ENCODE measurements around the gene DPYSL5.
"Not testable (repeated sequence)": the region's sequence is repeated elsewhere in the genome, so short reads cannot be mapped to it uniquely, and the experiment has no call there.

Gene DPYSL5

GRCh38 chr2:26875808-26876207, 27.9 kb downstream of the DPYSL5 start:
- DNase-seq = no peak

- no peak for DNase-seq
These were observed 28.3 kb downstream of the DPYSL5 start for GRCh38 chr2:26876260-26876659.

- DNase-seq = no peak
These were observed 29.3 kb downstream of the DPYSL5 start for GRCh38 chr2:26877276-26877675.

- DNase-seq = no peak
These were observed 32.2 kb downstream of the DPYSL5 start for GRCh38 chr2:26880161-26880560.

GRCh38 chr2:26880910-26881435, 33.0 kb downstream of the DPYSL5 start:
- DNase-seq = no peak

- not testable (repeated sequence) for DNase-seq
These were observed 34.3 kb downstream of the DPYSL5 start for GRCh38 chr2:26882220-26882619.

- no peak for DNase-seq
These were observed 36.0 kb downstream of the DPYSL5 start for GRCh38 chr2:26883956-26884355.

- DNase-seq = no peak
These were observed 36.6 kb downstream of the DPYSL5 start for GRCh38 chr2:26884486-26884885.

GRCh38 chr2:26885651-26886329, 37.9 kb downstream of the DPYSL5 start:
- DNase-seq = no peak

GRCh38 chr2:26886736-26887135, 38.8 kb downstream of the DPYSL5 start:
- DNase-seq = no peak

- DNase-seq = no peak
These were observed 39.2 kb downstream of the DPYSL5 start for GRCh38 chr2:26887151-26887550.

GRCh38 chr2:26889796-26890195, 41.9 kb downstream of the DPYSL5 start:
- DNase-seq = no peak

- DNase-seq = no peak
These were observed 42.5 kb downstream of the DPYSL5 start for GRCh38 chr2:26890341-26891000.

- no peak for DNase-seq
These were observed 44.2 kb downstream of the DPYSL5 start for GRCh38 chr2:26892133-26892532.

- DNase-seq = no peak
These were observed 45.1 kb downstream of the DPYSL5 start for GRCh38 chr2:26892922-26893524.

- DNase-seq = no peak
These were observed 46.2 kb downstream of the DPYSL5 start for GRCh38 chr2:26894136-26894535.

- no peak for DNase-seq
These were observed 50.0 kb downstream of the DPYSL5 start for GRCh38 chr2:26897807-26898479.

- no peak for DNase-seq
These were observed 50.6 kb downstream of the DPYSL5 start for GRCh38 chr2:26898480-26899078.

GRCh38 chr2:26899500-26900164, 51.7 kb downstream of the DPYSL5 start:
- no peak for DNase-seq

- DNase-seq = no peak
These were observed 52.9 kb downstream of the DPYSL5 start for GRCh38 chr2:26900831-26901321.

- DNase-seq = no peak
These were observed 53.6 kb downstream of the DPYSL5 start for GRCh38 chr2:26901326-26902183.
